Measurements from ENCODE around the gene BAZ2A.
A peak's percentile ranks its signal among the peaks of the same experiment; 100 is the strongest.
"Not testable (repeated sequence)": the region's sequence is repeated elsewhere in the genome, so short reads cannot be mapped to it uniquely, and the experiment has no call there.

The BAZ2A gene

GRCh38 chr12:56593909-56594621, 36.1 kb downstream of the BAZ2A start:
- DNase-seq (ENCODE audit: low read depth): peak; percentile 46

- DNase-seq (ENCODE audit: low read depth): no peak
These were observed 38.2 kb downstream of the BAZ2A start for GRCh38 chr12:56591961-56592360.

GRCh38 chr12:56591126-56591525, 39.0 kb downstream of the BAZ2A start:
- DNase-seq (ENCODE audit: low read depth): no peak

GRCh38 chr12:56590237-56590830, 39.8 kb downstream of the BAZ2A start:
- DNase-seq (ENCODE audit: low read depth): no peak

- no peak for DNase-seq (ENCODE audit: low read depth)
These were observed 40.3 kb downstream of the BAZ2A start for GRCh38 chr12:56589783-56590182.

- DNase-seq (ENCODE audit: low read depth): no peak
These were observed 45.0 kb downstream of the BAZ2A start for GRCh38 chr12:56585098-56585497.

GRCh38 chr12:56581418-56582145, 48.5 kb downstream of the BAZ2A start:
- DNase-seq (ENCODE audit: low read depth): peak; percentile 12

- no peak for DNase-seq (ENCODE audit: low read depth)
These were observed 51.1 kb downstream of the BAZ2A start for GRCh38 chr12:56578983-56579546.

- DNase-seq (ENCODE audit: low read depth): not testable (repeated sequence)
These were observed 52.9 kb downstream of the BAZ2A start for GRCh38 chr12:56577248-56577647.

GRCh38 chr12:56574210-56574609, 55.9 kb downstream of the BAZ2A start:
- no peak for DNase-seq (ENCODE audit: low read depth)

GRCh38 chr12:56572288-56572687, 57.8 kb downstream of the BAZ2A start:
- DNase-seq (ENCODE audit: low read depth): no peak

- DNase-seq (ENCODE audit: low read depth): no peak
These were observed 59.0 kb downstream of the BAZ2A start for GRCh38 chr12:56571121-56571520.

GRCh38 chr12:56568146-56568545, 62.0 kb downstream of the BAZ2A start:
- no peak for DNase-seq (ENCODE audit: low read depth)

GRCh38 chr12:56565510-56566101, 64.5 kb downstream of the BAZ2A start:
- peak; percentile 13 for DNase-seq (ENCODE audit: low read depth)

GRCh38 chr12:56551070-56551469, 79.1 kb downstream of the BAZ2A start:
- no peak for DNase-seq (ENCODE audit: low read depth)

GRCh38 chr12:56546680-56547079, 83.4 kb downstream of the BAZ2A start:
- DNase-seq (ENCODE audit: low read depth): no peak
